WTC11 (cell line): Measurements from ENCODE around the gene SNHG17. TPM values are rescaled to one million over a fixed set of nuclear protein-coding genes. Genes with fewer than 3 reads are reported as not detected.

Experiments
- ATF1 ChIP-seq: sonication (generic); formaldehyde crosslinking; IDR thresholded peaks from 2 replicates; pipeline ENCODE4 v1.8.1; 2023; ENCODE audit warnings: mild to moderate bottlenecking, moderate library complexity, missing genetic modification reagents
- ATF3 ChIP-seq: sonication (generic); formaldehyde crosslinking; conservative IDR thresholded peaks from 2 replicates; pipeline ENCODE4 v1.8.1; 2022; ENCODE audit warnings: mild to moderate bottlenecking, missing genetic modification reagents
- CREB1 ChIP-seq: sonication (generic); formaldehyde crosslinking; IDR thresholded peaks from 2 replicates; pipeline ENCODE4 v1.8.0; 2023; ENCODE audit warnings: mild to moderate bottlenecking, missing genetic modification reagents
- EMX1 ChIP-seq: fragments of 250-450 bp; sonication (Bioruptor Pico); IDR thresholded peaks from 2 replicates; pipeline ENCODE4 v1.8.0; 2021; ENCODE audit warnings: mild to moderate bottlenecking
- ERG ChIP-seq: fragments of 250-450 bp; sonication (Bioruptor Pico); IDR thresholded peaks from 2 replicates; pipeline ENCODE4 v1.8.0; 2021; ENCODE audit warnings: mild to moderate bottlenecking
- FOXP1 ChIP-seq: sonication (generic); formaldehyde crosslinking; IDR thresholded peaks from 2 replicates; pipeline ENCODE4 v1.8.0; 2022; ENCODE audit warnings: missing genetic modification reagents, mild to moderate bottlenecking, moderate library complexity, borderline replicate concordance
- GABPB1 ChIP-seq: sonication (generic); formaldehyde crosslinking; IDR thresholded peaks from 2 replicates; pipeline ENCODE4 v1.8.1; 2023; ENCODE audit warnings: mild to moderate bottlenecking, missing genetic modification reagents
- GTF2I ChIP-seq: fragments of 250-450 bp; sonication (Bioruptor Pico); conservative IDR thresholded peaks from 2 replicates; pipeline ENCODE4 v1.4.0; 2021; ENCODE audit warnings: mild to moderate bottlenecking
- IRF2 ChIP-seq: sonication (generic); formaldehyde crosslinking; IDR thresholded peaks from 2 replicates; pipeline ENCODE4 v1.8.0; 2022; ENCODE audit warnings: low read depth, missing genetic modification reagents, borderline replicate concordance
- MYBL2 ChIP-seq: sonication (generic); formaldehyde crosslinking; IDR thresholded peaks from 2 replicates; pipeline ENCODE4 v1.8.1; 2023; ENCODE audit warnings: mild to moderate bottlenecking, moderate library complexity, missing genetic modification reagents
- NFYB ChIP-seq: sonication (generic); formaldehyde crosslinking; conservative IDR thresholded peaks from 2 replicates; pipeline ENCODE4 v1.8.0; 2022; ENCODE audit warnings: low read depth, missing genetic modification reagents
- PRRX2 ChIP-seq: fragments of 250-450 bp; sonication (Bioruptor Pico); IDR thresholded peaks from 2 replicates; pipeline ENCODE4 v1.8.0; 2021; ENCODE audit warnings: mild to moderate bottlenecking
- SP1 ChIP-seq: sonication (generic); formaldehyde crosslinking; conservative IDR thresholded peaks from 2 replicates; pipeline ENCODE4 v1.8.1; 2022; ENCODE audit warnings: missing genetic modification reagents
- ZBTB43 ChIP-seq: sonication (generic); formaldehyde crosslinking; IDR thresholded peaks from 2 replicates; pipeline ENCODE4 v1.8.1; 2023; ENCODE audit warnings: mild to moderate bottlenecking, missing genetic modification reagents
- ZNF263 ChIP-seq: sonication (generic); formaldehyde crosslinking; IDR thresholded peaks from 2 replicates; pipeline ENCODE4 v1.8.1; 2022; ENCODE audit warnings: low read depth, mild to moderate bottlenecking, moderate library complexity, missing genetic modification reagents
- ZNF317 ChIP-seq: sonication (generic); formaldehyde crosslinking; IDR thresholded peaks from 2 replicates; pipeline ENCODE4 v1.8.1; 2023; ENCODE audit warnings: low read depth, mild to moderate bottlenecking, moderate library complexity, missing genetic modification reagents, borderline replicate concordance
- total RNA-seq: library from RNA; stranded (reverse); gene quantifications from 3 replicates; pipeline ENCODE4 v1.2.3, GENCODE V29; 2021
- TF ChIP-seq, protein P1 (sequence below): sonication (generic); formaldehyde crosslinking; IDR thresholded peaks from 2 replicates; pipeline ENCODE4 v1.8.0; 2023; ENCODE audit warnings: mild to moderate bottlenecking, missing genetic modification reagents
- TF ChIP-seq, protein P2 (sequence below): fragments of 250-450 bp; sonication (Bioruptor Pico); IDR thresholded peaks from 2 replicates; pipeline ENCODE4 v1.9.0; 2021; ENCODE audit warnings: mild to moderate bottlenecking, borderline replicate concordance
- TF ChIP-seq, protein P3 (sequence below): sonication (generic); formaldehyde crosslinking; IDR thresholded peaks from 2 replicates; pipeline ENCODE4 v1.8.0; 2022; ENCODE audit warnings: missing genetic modification reagents
- TF ChIP-seq, protein P4 (sequence below): fragments of 250-450 bp; sonication (Bioruptor Pico); IDR thresholded peaks from 2 replicates; pipeline ENCODE4 v1.9.0; 2021; ENCODE audit warnings: mild to moderate bottlenecking
- TF ChIP-seq, protein P5 (sequence below): sonication (generic); formaldehyde crosslinking; IDR thresholded peaks from 2 replicates; pipeline ENCODE4 v1.8.1; 2022; ENCODE audit warnings: mild to moderate bottlenecking, moderate library complexity, missing genetic modification reagents

The SNHG17 gene
- total RNA-seq, 1 experiment from 2014 or later, result 71.6 TPM

- TF ChIP-seq, protein P1, sequence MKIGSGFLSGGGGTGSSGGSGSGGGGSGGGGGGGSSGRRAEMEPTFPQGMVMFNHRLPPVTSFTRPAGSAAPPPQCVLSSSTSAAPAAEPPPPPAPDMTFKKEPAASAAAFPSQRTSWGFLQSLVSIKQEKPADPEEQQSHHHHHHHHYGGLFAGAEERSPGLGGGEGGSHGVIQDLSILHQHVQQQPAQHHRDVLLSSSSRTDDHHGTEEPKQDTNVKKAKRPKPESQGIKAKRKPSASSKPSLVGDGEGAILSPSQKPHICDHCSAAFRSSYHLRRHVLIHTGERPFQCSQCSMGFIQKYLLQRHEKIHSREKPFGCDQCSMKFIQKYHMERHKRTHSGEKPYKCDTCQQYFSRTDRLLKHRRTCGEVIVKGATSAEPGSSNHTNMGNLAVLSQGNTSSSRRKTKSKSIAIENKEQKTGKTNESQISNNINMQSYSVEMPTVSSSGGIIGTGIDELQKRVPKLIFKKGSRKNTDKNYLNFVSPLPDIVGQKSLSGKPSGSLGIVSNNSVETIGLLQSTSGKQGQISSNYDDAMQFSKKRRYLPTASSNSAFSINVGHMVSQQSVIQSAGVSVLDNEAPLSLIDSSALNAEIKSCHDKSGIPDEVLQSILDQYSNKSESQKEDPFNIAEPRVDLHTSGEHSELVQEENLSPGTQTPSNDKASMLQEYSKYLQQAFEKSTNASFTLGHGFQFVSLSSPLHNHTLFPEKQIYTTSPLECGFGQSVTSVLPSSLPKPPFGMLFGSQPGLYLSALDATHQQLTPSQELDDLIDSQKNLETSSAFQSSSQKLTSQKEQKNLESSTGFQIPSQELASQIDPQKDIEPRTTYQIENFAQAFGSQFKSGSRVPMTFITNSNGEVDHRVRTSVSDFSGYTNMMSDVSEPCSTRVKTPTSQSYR (CRISPR knock-in tag), result no peak
- TF ChIP-seq NFYB (no peak), FOXP1 (CRISPR knock-in tag) (peak; percentile 65), EMX1 (CRISPR knock-in tag) (no peak), GABPB1 (CRISPR knock-in tag) (peak; percentile 95), ZBTB43 (CRISPR knock-in tag) (no peak), ATF3 (CRISPR knock-in tag) (no peak), ZNF263 (CRISPR knock-in tag) (no peak), ATF1 (CRISPR knock-in tag) (no peak), IRF2 (CRISPR knock-in tag) (no peak), ERG (no peak), MYBL2 (CRISPR knock-in tag) (peak; percentile 70; the same call in 1 of the 2 replicates), PRRX2 (CRISPR knock-in tag) (no peak), GTF2I (CRISPR knock-in tag) (no peak), ZNF317 (0 out of 2 replicates have a peak, but pooled peaks have one; percentile 7), CREB1 (CRISPR knock-in tag) (no peak; the same call in 1 of the 2 replicates), SP1 (CRISPR knock-in tag) (peak; percentile 84)
- TF ChIP-seq, protein P2, sequence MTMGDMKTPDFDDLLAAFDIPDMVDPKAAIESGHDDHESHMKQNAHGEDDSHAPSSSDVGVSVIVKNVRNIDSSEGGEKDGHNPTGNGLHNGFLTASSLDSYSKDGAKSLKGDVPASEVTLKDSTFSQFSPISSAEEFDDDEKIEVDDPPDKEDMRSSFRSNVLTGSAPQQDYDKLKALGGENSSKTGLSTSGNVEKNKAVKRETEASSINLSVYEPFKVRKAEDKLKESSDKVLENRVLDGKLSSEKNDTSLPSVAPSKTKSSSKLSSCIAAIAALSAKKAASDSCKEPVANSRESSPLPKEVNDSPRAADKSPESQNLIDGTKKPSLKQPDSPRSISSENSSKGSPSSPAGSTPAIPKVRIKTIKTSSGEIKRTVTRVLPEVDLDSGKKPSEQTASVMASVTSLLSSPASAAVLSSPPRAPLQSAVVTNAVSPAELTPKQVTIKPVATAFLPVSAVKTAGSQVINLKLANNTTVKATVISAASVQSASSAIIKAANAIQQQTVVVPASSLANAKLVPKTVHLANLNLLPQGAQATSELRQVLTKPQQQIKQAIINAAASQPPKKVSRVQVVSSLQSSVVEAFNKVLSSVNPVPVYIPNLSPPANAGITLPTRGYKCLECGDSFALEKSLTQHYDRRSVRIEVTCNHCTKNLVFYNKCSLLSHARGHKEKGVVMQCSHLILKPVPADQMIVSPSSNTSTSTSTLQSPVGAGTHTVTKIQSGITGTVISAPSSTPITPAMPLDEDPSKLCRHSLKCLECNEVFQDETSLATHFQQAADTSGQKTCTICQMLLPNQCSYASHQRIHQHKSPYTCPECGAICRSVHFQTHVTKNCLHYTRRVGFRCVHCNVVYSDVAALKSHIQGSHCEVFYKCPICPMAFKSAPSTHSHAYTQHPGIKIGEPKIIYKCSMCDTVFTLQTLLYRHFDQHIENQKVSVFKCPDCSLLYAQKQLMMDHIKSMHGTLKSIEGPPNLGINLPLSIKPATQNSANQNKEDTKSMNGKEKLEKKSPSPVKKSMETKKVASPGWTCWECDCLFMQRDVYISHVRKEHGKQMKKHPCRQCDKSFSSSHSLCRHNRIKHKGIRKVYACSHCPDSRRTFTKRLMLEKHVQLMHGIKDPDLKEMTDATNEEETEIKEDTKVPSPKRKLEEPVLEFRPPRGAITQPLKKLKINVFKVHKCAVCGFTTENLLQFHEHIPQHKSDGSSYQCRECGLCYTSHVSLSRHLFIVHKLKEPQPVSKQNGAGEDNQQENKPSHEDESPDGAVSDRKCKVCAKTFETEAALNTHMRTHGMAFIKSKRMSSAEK (CRISPR knock-in tag), result no peak
- TF ChIP-seq, protein P3, sequence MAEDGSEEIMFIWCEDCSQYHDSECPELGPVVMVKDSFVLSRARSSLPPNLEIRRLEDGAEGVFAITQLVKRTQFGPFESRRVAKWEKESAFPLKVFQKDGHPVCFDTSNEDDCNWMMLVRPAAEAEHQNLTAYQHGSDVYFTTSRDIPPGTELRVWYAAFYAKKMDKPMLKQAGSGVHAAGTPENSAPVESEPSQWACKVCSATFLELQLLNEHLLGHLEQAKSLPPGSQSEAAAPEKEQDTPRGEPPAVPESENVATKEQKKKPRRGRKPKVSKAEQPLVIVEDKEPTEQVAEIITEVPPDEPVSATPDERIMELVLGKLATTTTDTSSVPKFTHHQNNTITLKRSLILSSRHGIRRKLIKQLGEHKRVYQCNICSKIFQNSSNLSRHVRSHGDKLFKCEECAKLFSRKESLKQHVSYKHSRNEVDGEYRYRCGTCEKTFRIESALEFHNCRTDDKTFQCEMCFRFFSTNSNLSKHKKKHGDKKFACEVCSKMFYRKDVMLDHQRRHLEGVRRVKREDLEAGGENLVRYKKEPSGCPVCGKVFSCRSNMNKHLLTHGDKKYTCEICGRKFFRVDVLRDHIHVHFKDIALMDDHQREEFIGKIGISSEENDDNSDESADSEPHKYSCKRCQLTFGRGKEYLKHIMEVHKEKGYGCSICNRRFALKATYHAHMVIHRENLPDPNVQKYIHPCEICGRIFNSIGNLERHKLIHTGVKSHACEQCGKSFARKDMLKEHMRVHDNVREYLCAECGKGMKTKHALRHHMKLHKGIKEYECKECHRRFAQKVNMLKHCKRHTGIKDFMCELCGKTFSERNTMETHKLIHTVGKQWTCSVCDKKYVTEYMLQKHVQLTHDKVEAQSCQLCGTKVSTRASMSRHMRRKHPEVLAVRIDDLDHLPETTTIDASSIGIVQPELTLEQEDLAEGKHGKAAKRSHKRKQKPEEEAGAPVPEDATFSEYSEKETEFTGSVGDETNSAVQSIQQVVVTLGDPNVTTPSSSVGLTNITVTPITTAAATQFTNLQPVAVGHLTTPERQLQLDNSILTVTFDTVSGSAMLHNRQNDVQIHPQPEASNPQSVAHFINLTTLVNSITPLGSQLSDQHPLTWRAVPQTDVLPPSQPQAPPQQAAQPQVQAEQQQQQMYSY (CRISPR knock-in tag), result no peak
- TF ChIP-seq, protein P4, sequence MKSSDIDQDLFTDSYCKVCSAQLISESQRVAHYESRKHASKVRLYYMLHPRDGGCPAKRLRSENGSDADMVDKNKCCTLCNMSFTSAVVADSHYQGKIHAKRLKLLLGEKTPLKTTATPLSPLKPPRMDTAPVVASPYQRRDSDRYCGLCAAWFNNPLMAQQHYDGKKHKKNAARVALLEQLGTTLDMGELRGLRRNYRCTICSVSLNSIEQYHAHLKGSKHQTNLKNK (CRISPR knock-in tag), result no peak
- TF ChIP-seq, protein P5, sequence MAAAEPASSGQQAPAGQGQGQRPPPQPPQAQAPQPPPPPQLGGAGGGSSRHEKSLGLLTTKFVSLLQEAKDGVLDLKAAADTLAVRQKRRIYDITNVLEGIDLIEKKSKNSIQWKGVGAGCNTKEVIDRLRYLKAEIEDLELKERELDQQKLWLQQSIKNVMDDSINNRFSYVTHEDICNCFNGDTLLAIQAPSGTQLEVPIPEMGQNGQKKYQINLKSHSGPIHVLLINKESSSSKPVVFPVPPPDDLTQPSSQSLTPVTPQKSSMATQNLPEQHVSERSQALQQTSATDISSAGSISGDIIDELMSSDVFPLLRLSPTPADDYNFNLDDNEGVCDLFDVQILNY (CRISPR knock-in tag), result peak; percentile 30; the same call in 1 of the 2 replicates
These were observed 11.5 kb upstream of the SNHG17 start (continued) for GRCh38 chr20:38446441-38447209.
